ENCODE measurements around the gene HOATZ. TPM values are rescaled to one million over a fixed set of nuclear protein-coding genes. Genes with fewer than 3 reads are reported as not detected.

HOATZ gene
- total RNA-seq, 4 donors from 2014 or later: not detected

DNA sequence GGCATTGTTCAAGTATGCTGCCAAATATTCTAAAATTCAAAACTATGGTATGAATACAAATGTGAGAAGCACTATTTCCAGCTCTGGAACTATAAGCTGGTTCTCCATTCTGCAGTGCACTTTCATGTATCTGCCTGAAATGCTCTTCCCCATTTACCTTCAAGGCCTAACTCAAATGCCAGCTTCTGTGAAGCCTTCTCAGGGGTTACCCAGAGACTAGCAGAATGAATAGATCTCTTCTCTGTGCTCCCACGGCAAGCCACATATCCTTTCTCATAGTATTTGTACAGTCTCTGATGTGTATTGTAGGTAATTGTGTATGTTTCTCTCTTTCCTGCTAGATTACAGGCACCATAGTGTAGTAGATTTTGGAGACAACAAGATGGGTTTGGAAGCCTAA is 4.1 kb downstream of the HOATZ start:
- no peak for ATAC-seq
- Histone ChIP-seq H3K27me3 (peaks cover 13% of the 10 kb centered on the region), H3K36me3 (no peaks in the 10 kb centered on the region), H3K27ac (no peak overlapping the region), H3K4me3 (no peak overlapping the region), H3K4me1 (peaks cover 0 to 7% (median 0%) of the 10 kb centered on the region in 3 donors), H3K9me3 (no peaks in the 10 kb centered on the region)
- TF ChIP-seq POLR2AphosphoS5 (IDR thresholded peaks at IDR 0.05) (no peak), POLR2A (IDR thresholded peaks at IDR 0.05) (no peak), EP300 (IDR thresholded peaks at IDR 0.05) (no peak)
- TF ChIP-seq, protein P1, sequence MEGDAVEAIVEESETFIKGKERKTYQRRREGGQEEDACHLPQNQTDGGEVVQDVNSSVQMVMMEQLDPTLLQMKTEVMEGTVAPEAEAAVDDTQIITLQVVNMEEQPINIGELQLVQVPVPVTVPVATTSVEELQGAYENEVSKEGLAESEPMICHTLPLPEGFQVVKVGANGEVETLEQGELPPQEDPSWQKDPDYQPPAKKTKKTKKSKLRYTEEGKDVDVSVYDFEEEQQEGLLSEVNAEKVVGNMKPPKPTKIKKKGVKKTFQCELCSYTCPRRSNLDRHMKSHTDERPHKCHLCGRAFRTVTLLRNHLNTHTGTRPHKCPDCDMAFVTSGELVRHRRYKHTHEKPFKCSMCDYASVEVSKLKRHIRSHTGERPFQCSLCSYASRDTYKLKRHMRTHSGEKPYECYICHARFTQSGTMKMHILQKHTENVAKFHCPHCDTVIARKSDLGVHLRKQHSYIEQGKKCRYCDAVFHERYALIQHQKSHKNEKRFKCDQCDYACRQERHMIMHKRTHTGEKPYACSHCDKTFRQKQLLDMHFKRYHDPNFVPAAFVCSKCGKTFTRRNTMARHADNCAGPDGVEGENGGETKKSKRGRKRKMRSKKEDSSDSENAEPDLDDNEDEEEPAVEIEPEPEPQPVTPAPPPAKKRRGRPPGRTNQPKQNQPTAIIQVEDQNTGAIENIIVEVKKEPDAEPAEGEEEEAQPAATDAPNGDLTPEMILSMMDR (IDR thresholded peaks at IDR 0.05): no peak
- WGBS, 2 donors (ENCODE audit: low coverage in 1 of 2): 86% methylated on average over 1 of the region's 1 CpG; no CpG with 5 or more reads in 1 of the 2 donors

DNA sequence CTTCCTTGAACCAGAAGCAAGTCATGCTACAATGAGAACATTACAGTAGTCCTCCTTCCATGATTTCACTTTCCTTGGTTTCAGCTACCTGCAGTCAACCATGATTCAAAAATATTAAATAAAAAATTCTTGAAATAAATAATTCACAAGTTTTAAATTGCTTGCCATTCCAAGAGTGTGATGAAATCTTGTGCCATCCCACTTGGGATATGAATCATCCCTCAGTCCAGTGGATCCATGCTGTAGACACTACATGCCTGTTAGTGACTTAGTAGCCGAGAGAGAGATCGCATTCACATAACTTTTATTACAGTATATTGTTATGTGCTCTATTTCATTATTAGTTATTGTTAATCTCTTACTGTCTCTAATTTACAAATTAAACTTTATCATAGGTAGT is 6.0 kb downstream of the HOATZ start:
- TF ChIP-seq, protein P1 (IDR thresholded peaks at IDR 0.05): no peak
- TF ChIP-seq EP300 (IDR thresholded peaks at IDR 0.05) (no peak), POLR2AphosphoS5 (IDR thresholded peaks at IDR 0.05) (no peak), POLR2A (IDR thresholded peaks at IDR 0.05) (no peak)
- Histone ChIP-seq H3K4me3 (no peak overlapping the region), H3K27me3 (no peaks in the 10 kb centered on the region), H3K4me1 (no peaks in the 10 kb centered on the region), H3K27ac (no peak overlapping the region), H3K36me3 (no peaks in the 10 kb centered on the region), H3K9me3 (no peaks in the 10 kb centered on the region)
- whole genome bisulfite sequencing, 2 donors (ENCODE audit: low coverage in 1 of 2): 82 to 88% methylated on average over 2 of the region's 2 CpGs
- ATAC-seq: no peak

DNA sequence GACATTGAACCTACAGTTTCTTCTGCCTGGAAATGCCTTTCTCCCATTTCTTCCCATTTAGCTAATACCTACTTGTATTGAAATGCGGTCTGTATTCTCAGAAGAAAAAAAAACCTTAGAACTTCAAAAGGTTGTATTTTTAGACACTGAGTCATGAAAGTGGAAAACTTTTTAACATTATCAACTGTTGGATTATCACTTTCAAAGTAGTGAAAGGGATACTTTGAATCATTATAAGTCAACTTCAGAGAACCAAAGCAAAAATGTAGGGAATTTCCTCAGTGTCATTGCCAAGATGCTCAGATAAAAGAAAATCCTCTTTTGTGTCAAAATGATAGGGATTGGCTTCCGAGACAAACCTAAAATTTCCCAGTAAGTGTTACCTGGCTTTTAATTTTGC is 6.6 kb downstream of the HOATZ start:
- 41 to 58% methylated on average over 2 of the region's 2 CpGs for whole genome bisulfite sequencing, 2 donors (ENCODE audit: low coverage in 1 of 2)
- TF ChIP-seq EP300 (IDR thresholded peaks at IDR 0.05) (no peak), POLR2AphosphoS5 (IDR thresholded peaks at IDR 0.05) (no peak), POLR2A (IDR thresholded peaks at IDR 0.05) (no peak)
- TF ChIP-seq, protein P1 (IDR thresholded peaks at IDR 0.05): no peak

DNA sequence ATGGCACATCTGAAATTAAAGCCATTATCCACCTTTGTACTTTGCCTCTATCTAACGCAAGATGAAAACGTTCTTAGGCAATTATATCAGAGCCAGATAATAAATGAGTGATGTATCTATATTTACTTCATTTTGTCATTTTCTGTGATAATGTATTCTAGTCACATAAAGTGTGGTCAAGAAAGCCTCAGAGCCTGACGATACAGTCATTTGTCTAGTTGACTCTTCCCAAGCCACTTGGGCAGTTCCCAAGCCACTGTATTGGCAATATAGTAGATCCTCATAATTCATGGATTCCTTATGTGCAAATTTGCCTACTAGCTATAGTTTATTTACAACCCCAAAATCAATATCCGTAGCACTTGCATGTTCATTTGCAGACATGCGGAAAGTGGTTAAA is 7.8 kb downstream of the HOATZ start:
- no peaks in the 10 kb centered on the region for H3K4me1 ChIP-seq
- 69 to 79% methylated on average over 3 to 5 of the region's 5 CpGs for WGBS, 2 donors (ENCODE audit: low coverage in 1 of 2)
- TF ChIP-seq, protein P1 (IDR thresholded peaks at IDR 0.05): no peak
- TF ChIP-seq POLR2A (IDR thresholded peaks at IDR 0.05) (no peak), POLR2AphosphoS5 (IDR thresholded peaks at IDR 0.05) (no peak), EP300 (IDR thresholded peaks at IDR 0.05) (no peak)
- no peaks in the 10 kb centered on the region for H3K27me3 ChIP-seq
- no peak overlapping the region for H3K27ac ChIP-seq
- H3K36me3 ChIP-seq: no peaks in the 10 kb centered on the region
- no peak for ATAC-seq
- H3K4me3 ChIP-seq: no peak overlapping the region
- H3K9me3 ChIP-seq: no peaks in the 10 kb centered on the region

More for the DNA sequence above, 6.6 kb downstream of the HOATZ start:
- Histone ChIP-seq H3K27me3 (no peaks in the 10 kb centered on the region), H3K27ac (no peak overlapping the region), H3K4me3 (no peak overlapping the region), H3K36me3 (no peaks in the 10 kb centered on the region), H3K4me1 (no peaks in the 10 kb centered on the region), H3K9me3 (no peaks in the 10 kb centered on the region)
- ATAC-seq: no peak

DNA sequence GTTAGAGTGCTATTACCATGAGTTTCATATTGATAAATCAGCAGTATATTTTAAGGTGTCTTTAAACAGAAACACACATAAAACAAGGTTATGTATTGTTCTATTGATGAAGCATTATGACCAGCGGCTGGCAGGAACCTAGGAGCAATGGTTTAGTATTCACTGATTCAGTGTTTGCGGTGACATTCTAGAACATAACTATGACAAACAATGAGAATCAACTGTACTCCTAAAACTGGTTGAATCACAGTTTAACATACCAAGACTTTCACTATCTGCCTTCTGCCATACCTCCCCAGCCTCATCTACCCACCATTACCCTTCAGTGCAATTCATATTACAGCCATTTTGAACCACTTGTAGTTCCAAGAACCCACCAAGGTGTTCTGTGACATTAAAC is 8.8 kb downstream of the HOATZ start:
- no peaks in the 10 kb centered on the region for H3K4me1 ChIP-seq
- no peaks in the 10 kb centered on the region for H3K36me3 ChIP-seq
- 94 to 96% methylated on average over 2 of the region's 2 CpGs for WGBS, 2 donors (ENCODE audit: low coverage in 1 of 2)
- no peak overlapping the region for H3K4me3 ChIP-seq
- TF ChIP-seq, protein P1 (IDR thresholded peaks at IDR 0.05): no peak
- TF ChIP-seq POLR2A (IDR thresholded peaks at IDR 0.05) (no peak), POLR2AphosphoS5 (IDR thresholded peaks at IDR 0.05) (no peak), EP300 (IDR thresholded peaks at IDR 0.05) (no peak)
- no peak for ATAC-seq
- no peaks in the 10 kb centered on the region for H3K9me3 ChIP-seq
- H3K27me3 ChIP-seq: no peaks in the 10 kb centered on the region
- H3K27ac ChIP-seq: no peak overlapping the region

All from gastroesophageal sphincter (tissue), 4 donors.